Measurements from ENCODE around the gene PEX12. TPM values are rescaled to one million over a fixed set of nuclear protein-coding genes. Genes with fewer than 3 reads are reported as not detected.

PEX12 gene
- total RNA-seq, 4 donors from 2014 or later, result 4.0 to 6.5 (median 5.9) TPM

- TF ChIP-seq CTCF (IDR thresholded peaks at IDR 0.05; ENCODE audit: low read depth), result no peak
These were observed 34.7 kb upstream of the PEX12 start for GRCh38 chr17:35612924-35613521.

GRCh38 chr17:35609831-35610230 lies 31.5 kb upstream of the PEX12 start:
- TF ChIP-seq CTCF (IDR thresholded peaks at IDR 0.05; ENCODE audit: low read depth), result no peak

- TF ChIP-seq CTCF (IDR thresholded peaks at IDR 0.05; ENCODE audit: low read depth), result no peak
These were observed 29.0 kb upstream of the PEX12 start for GRCh38 chr17:35607239-35607847.

- no peak for TF ChIP-seq CTCF (IDR thresholded peaks at IDR 0.05; ENCODE audit: low read depth)
These were observed 27.3 kb upstream of the PEX12 start for GRCh38 chr17:35605678-35606077.

GRCh38 chr17:35603674-35604073 lies 25.3 kb upstream of the PEX12 start:
- no peak for TF ChIP-seq CTCF (IDR thresholded peaks at IDR 0.05; ENCODE audit: low read depth)

GRCh38 chr17:35597604-35598003 lies 19.2 kb upstream of the PEX12 start:
- TF ChIP-seq CTCF (IDR thresholded peaks at IDR 0.05; ENCODE audit: low read depth), result no peak

GRCh38 chr17:35596530-35597233 lies 18.3 kb upstream of the PEX12 start:
- no peak for TF ChIP-seq CTCF (IDR thresholded peaks at IDR 0.05; ENCODE audit: low read depth)

All from subcutaneous adipose tissue (tissue), 4 donors.